ENCODE measurements around the gene F2R. TPM values are rescaled to one million over a fixed set of nuclear protein-coding genes. Genes with fewer than 3 reads are reported as not detected.

The F2R gene
- total and polyA plus RNA-seq, 2 of the 8 experiments (the other 6 are each of a cell fraction or from before 2014, with no cell fraction given): 23.8 to 29.1 TPM

- Histone ChIP-seq H3K9ac (replicated peaks in 1 of 4; ENCODE audit: extremely low read depth in 1 of 4, low read depth in 3 of 4, low read length in 3 of 4) (no peak overlapping the region), H2AFZ (ENCODE audit: low read length) (no peak overlapping the region), H3K79me2 (ENCODE audit: control insufficient read depth in 1 of 2, insufficient read depth in 2 of 2, low read length in 2 of 2) (no peaks in the 10 kb centered on the region), H3K4me3 (ENCODE audit: extremely low read depth in 1 of 4, insufficient read depth in 2 of 4, low read depth in 3 of 4, low read length in 4 of 4) (no peak overlapping the region), H3K4ac (replicated peaks; ENCODE audit: insufficient read length, low read depth, low read length) (no peak overlapping the region), H3K18ac (ENCODE audit: extremely low read depth, low read length) (no peak overlapping the region), H3K14ac (ENCODE audit: insufficient read length) (no peak overlapping the region), H2BK15ac (ENCODE audit: low read length) (no peak overlapping the region), H3K4me1 (replicated peaks in 1 of 4; ENCODE audit: control insufficient read depth in 3 of 4, insufficient read depth in 4 of 4, low read length in 3 of 4) (no peaks in the 10 kb centered on the region), H3K27ac (ENCODE audit: low read depth, low read length) (no peak overlapping the region), H4K20me1 (replicated peaks in 1 of 2; ENCODE audit: control insufficient read depth in 1 of 2, insufficient read depth in 2 of 2, low read length in 2 of 2) (no peaks in the 10 kb centered on the region), H3K9me3 (ENCODE audit: insufficient read depth in 2 of 2, low read depth in 1 of 2, low read length in 1 of 2) (no peaks in the 10 kb centered on the region), H3K56ac (replicated peaks; ENCODE audit: insufficient read length, low read depth, low read length) (no peak overlapping the region), H4K91ac (replicated peaks; ENCODE audit: insufficient read length, low read length) (no peak overlapping the region), H4K5ac (ENCODE audit: insufficient read length, low read depth, low read length) (no peak overlapping the region), H2AK5ac (ENCODE audit: low read depth, low read length) (no peak overlapping the region), H2BK20ac (ENCODE audit: low read length) (no peak overlapping the region), H2BK12ac (ENCODE audit: low read depth, low read length) (no peak overlapping the region), H2BK5ac (ENCODE audit: low read depth, low read length) (no peak overlapping the region), H3K23ac (ENCODE audit: insufficient read length) (no peak overlapping the region), H2BK120ac (replicated peaks; ENCODE audit: low read depth, low read length) (no peak overlapping the region), H3K36me3 (ENCODE audit: control insufficient read depth in 2 of 4, insufficient read depth in 4 of 4, low read length in 3 of 4) (peaks cover 0 to 10% (median 3%) of the 10 kb centered on the region in 4 experiments; a peak in 3 of 8 replicates), H3K23me2 (ENCODE audit: low read depth, low read length) (no peaks in the 10 kb centered on the region), H3K79me1 (ENCODE audit: low read depth, low read length) (no peaks in the 10 kb centered on the region), H3K4me2 (ENCODE audit: insufficient read depth in 1 of 2, low read depth in 2 of 2, low read length in 2 of 2) (no peak overlapping the region), H3K27me3 (replicated peaks in 1 of 4; ENCODE audit: control insufficient read depth in 3 of 4, extremely low read depth in 1 of 4, insufficient read depth in 3 of 4, low read length in 3 of 4) (no peaks in the 10 kb centered on the region), H4K8ac (ENCODE audit: extremely low read depth, insufficient read depth, low read length) (no peak overlapping the region)
- no peak for FAIRE-seq
- ChIA-PET CTCF (ENCODE audit: partially characterized antibody) (interaction anchor here (0.9 to 1.5 kb wide), 5 partner anchors 9 to 496 kb away, joined by 3 to 10 read pairs (median 3); no protein-coding TSS in a partner anchor), POLR2A (ENCODE audit: partially characterized antibody) (no interaction called here)
- no peak for DNase-seq (ENCODE audit: low read depth in 1 of 2, low spot score in 2 of 2)
- no peak for TF ChIP-seq RAD21 (IDR thresholded peaks at IDR 0.05 in 1 of 2, conservative IDR thresholded peaks at IDR 0.05 in 1 of 2; ENCODE audit: low read depth in 2 of 2, low read length in 2 of 2)
- no peak for TF ChIP-seq NRF1 (IDR thresholded peaks at IDR 0.05; ENCODE audit: low read depth, low read length)
- no peak for TF ChIP-seq CHD2 (IDR thresholded peaks at IDR 0.05; ENCODE audit: low read length)
- TF ChIP-seq MAX (IDR thresholded peaks at IDR 0.05): no peak
- no peak for TF ChIP-seq GABPA (IDR thresholded peaks at IDR 0.05; ENCODE audit: borderline replicate concordance, insufficient read depth, low read length)
Observed at GRCh38 chr5:76705574-76705973, 10.4 kb upstream of the F2R start.

Data from H1 (cell line).